ENCODE measurements around the gene C1QBP.
"Not testable (repeated sequence)": the region's sequence is repeated elsewhere in the genome, so short reads cannot be mapped to it uniquely, and the experiment has no call there.

Gene C1QBP

GRCh38 chr17:5431949-5432556, 6.9 kb downstream of the C1QBP start:
- no peak for DNase-seq

- not testable (repeated sequence) for DNase-seq
Observed at GRCh38 chr17:5431234-5431633, 7.7 kb downstream of the C1QBP start.

GRCh38 chr17:5430413-5430999, 8.4 kb downstream of the C1QBP start:
- DNase-seq = no peak

DNA sequence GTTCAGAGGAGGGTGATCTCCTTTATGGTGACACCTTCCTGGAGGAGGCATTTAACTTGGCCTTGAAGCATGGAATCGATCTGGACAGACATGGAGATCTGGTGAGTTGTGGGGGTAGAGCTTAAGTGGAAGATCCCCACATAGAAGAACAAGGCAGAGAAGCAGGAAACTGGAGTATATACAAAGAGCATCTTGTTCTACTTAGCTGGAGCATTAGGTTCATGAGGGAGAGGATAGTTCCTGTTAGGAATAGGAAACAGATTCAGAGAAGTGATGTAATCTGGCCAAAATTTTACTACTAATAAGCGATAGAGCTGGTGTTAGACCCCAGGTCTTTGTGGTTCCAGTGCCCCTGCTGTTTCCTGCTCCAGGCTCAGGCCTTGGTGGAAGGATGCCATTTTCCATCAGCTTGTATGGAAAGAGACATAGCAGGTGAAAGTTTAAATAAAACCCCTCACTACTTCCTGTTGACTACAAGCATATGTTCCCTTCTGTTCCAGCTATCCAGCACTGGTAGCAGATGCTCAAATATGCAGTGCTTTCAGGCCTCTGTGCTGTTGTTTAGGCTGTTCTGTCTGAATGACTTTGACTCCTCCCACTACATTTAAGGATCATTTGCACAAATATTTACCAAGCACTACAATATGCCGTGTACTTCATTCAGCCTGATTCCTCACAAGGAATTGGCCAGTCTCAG, 9.6 kb downstream of the C1QBP start:
- no peak for DNase-seq

GRCh38 chr17:5425826-5426225, 13.1 kb downstream of the C1QBP start:
- no peak for DNase-seq

DNA sequence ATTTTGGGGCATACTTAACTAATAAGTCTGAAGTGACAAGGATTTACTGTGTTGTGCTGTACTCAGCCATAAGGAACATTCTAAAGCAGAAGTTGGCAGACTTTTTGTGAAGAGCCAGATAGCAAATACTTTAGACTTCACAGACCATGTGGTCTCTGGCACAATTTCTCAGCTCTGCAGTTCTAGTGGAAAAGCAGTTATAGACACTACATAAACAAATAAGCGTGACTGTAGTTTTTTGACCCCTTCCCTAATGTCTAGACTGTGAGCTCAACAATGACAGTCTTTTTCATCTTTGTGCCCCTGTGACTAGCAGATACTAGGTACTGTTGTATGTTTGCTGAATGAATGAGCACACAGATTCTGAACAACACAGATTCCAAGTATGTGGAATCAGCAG, 14.0 kb downstream of the C1QBP start:
- DNase-seq = no peak

DNA sequence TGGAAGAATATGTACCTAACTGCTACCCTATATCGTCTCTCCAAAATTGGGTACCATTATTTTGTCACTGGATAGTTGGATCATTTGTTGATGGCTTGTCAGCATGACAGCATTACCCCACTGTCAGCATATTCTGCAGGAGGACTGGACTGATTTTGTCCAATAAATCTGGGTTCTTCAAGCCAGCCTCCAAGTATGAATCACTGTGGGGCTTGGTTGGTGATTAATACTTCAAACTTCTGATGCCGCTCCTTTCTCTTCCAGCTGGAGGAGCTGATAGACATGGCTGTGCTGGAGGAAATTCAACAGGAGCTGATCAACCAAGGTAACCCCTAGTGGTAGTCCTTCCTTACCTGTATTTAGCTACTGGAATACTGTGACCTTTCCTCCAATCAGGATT, 16.4 kb downstream of the C1QBP start:
- no peak for DNase-seq

DNA sequence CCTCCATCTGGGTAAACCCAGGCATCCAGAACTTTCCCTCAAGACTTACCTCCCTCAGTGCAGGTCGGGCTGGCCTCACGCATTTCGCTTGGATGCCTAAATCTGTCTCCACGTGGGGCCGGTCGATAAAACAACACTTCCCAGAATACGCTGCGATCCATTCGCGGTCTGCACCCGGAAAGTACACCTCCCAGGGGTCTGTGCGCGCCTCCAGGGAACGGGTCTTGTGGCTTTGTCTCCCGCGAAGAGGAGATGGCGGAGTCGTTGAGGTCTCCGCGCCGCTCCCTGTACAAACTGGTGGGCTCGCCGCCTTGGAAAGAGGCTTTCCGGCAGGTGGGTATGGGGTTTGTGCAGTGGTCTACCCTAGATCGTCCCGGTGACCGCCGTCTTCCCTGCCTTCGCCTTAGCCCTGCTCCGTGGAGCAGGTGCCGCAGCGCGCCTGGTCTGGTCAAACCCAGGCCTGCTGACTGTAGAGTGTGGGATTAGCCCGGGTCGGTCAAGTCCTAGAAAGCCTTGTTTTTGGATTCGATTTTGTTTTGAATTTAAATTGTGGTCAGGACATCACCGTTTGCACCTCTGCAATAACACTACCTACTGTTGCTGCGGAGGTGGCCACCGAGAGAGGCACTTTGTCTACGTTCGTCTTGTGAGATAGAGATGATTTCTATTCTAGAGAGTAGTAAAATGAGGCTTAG, 18.8 kb downstream of the C1QBP start, which contains the start of gene RPAIN:
TSS of gene RPAIN (plus strand) at position 224 of the 695 bp plus-strand sequence. CDS start at position 253, 29 bp downstream.
- peak; percentile 77 for DNase-seq

- peak; percentile 92 for DNase-seq
Observed at GRCh38 chr17:5419356-5419958, 19.5 kb downstream of the C1QBP start, which contains the start of gene NUP88. TSS of gene NUP88 (minus strand) at chr17:5419662. CDS start at chr17:5419650, 12 bp downstream.

DNA sequence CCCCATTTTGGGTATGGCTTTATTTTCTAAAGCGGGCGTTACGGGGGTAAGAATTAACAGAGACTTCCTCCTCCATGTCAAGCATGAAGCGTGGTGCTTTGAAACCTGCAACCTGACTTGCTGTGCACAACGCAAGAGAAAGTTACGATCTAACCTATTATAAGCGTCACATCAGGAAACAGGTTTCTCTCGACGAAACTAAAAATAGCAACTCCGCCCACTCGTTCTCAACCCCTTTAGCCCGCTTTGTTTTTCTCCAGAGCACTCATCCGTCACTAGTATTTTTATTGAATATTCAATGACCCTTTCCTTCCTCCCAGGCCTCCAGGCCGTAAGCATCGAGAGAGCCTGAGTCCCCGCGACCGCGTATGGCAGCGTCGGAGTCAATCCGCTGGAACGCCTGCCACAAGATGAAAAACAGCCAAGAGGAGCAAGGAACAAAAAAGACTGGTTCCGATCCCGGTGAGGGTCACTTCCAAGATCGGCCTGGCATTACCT, 20.0 kb downstream of the C1QBP start:
- DNase-seq = peak; percentile 56

DNA sequence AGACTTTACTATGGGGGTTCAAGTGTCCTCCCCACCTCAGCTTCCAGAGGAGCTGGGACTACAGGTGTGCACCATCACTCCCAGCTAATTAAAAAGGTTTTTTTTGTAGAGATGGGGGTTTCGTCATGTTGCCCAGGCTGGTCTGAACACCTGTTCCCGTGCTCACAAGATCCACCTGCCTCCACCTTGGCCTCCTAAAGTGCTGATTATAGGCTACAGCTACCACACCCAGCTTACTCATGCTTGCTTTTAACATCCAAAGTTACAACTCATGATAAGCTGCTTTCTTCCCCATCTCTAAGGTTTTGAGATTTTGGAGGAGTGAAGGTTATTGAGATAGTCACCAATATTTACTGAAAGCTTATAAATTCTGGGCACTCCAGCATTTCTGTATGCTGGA, 22.1 kb downstream of the C1QBP start:
- no peak for DNase-seq

GRCh38 chr17:5413682-5414081, 25.3 kb downstream of the C1QBP start:
- DNase-seq = peak; percentile 73

DNA sequence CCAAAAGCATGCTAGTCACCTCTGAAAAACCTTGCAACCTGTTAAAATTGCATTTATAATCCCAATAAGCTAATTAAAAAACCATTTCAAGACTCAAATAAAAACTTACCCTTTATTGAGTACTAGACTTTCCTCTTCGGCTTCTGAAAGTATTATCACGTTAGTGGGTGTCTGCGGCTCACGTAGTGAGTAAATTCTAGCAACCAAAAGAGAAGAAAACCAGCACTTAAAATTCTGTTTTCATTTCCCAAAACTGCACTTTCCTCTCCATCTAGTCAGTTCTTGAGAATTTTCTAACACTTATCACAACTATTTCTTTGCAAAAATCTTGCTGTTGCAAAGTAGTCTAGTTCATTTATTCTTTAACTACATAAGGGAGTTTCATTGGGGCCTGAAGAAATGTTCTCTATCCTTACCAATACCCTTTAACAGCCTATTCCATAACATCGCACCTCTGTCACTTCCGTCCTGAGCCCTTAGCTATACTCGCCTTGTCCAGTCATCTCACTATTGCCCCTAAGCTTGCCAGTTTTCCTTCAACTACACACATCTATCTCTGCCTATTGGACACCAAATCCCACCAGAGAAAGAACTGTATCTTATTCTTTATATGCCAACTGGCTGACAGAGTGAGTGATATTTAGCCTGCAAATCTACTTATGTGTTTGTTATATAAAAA, 28.2 kb downstream of the C1QBP start:
- DNase-seq = no peak

GRCh38 chr17:5408186-5408585, 30.8 kb downstream of the C1QBP start:
- DNase-seq = no peak

GRCh38 chr17:5405400-5405799, 33.6 kb downstream of the C1QBP start:
- DNase-seq = no peak

DNA sequence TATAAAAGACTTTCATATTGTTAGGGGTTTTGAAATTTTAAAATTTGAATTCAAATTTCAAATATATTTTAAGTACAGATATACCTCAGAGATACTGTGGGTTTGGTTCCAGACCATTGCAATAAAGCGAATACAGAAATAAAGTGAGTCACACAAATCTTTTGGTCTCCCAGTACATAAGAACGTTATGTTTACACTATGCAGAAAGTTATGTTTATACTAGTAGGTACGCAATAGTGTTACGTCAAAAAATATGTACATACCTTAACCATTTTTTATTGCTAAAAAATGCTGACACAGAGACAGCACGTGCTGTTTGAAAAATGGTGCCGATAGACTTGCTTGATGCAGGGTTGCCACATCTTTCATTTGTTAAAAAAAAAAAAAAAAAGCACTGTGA, 39.2 kb downstream of the C1QBP start:
- DNase-seq = no peak

DNA sequence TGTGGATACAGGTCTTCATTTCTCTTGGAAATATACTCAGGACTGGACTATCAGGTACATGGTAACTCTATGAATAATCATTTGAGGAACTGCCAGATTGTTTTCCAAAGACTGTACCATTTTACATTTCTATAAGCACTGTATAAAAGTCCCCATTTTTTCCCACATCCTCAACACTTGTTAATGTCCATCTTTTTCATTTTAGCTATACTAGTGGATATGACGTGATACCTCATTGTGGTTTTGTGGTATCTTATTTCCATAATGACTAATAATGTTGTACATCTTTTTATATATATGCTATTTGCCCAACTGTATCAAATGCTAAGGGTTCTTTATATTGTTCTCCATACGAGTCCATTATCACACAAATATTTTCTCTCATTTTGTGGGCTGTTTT, 42.3 kb downstream of the C1QBP start:
- DNase-seq = no peak

- DNase-seq = no peak
Observed at GRCh38 chr17:5391678-5392077, 47.3 kb downstream of the C1QBP start.
